Medulla oblongata (tissue), 1 donor: ENCODE measurements around the gene ZNF615.
A peak's percentile ranks its signal among the peaks of the same experiment; 100 is the strongest.
"Not testable (repeated sequence)": the region's sequence is repeated elsewhere in the genome, so short reads cannot be mapped to it uniquely, and the experiment has no call there.

Experiments
- DNase-seq: peaks from one replicate; pipeline ENCODE4 v3.0.0-alpha.2; 2015; ENCODE audit errors: extremely low spot score

ZNF615 gene

GRCh38 chr19:51980116-51980736, 27.8 kb downstream of the ZNF615 start:
- no peak for DNase-seq

- no peak for DNase-seq
Measured at GRCh38 chr19:51978882-51979281, 29.1 kb downstream of the ZNF615 start.

GRCh38 chr19:51977346-51977745, 30.7 kb downstream of the ZNF615 start:
- DNase-seq, result no peak

- no peak for DNase-seq
Measured at GRCh38 chr19:51976852-51977251, 31.2 kb downstream of the ZNF615 start.

- not testable (repeated sequence) for DNase-seq
Measured at GRCh38 chr19:51975787-51976186, 32.2 kb downstream of the ZNF615 start.

- no peak for DNase-seq
Measured at GRCh38 chr19:51971624-51972023, 36.4 kb downstream of the ZNF615 start.

- DNase-seq, result no peak
Measured at GRCh38 chr19:51970718-51971117, 37.3 kb downstream of the ZNF615 start.

GRCh38 chr19:51965583-51965982, 42.4 kb downstream of the ZNF615 start:
- DNase-seq, result no peak

- not testable (repeated sequence) for DNase-seq
Measured at GRCh38 chr19:51960621-51961233, 47.3 kb downstream of the ZNF615 start.

- no peak for DNase-seq
Measured at GRCh38 chr19:51959791-51960190, 48.2 kb downstream of the ZNF615 start.

GRCh38 chr19:51957846-51958245, 50.2 kb downstream of the ZNF615 start:
- DNase-seq, result not testable (repeated sequence)

- DNase-seq, result peak; percentile 42
Measured at GRCh38 chr19:51948975-51949374, 59.0 kb downstream of the ZNF615 start.

- DNase-seq, result no peak
Measured at GRCh38 chr19:51946602-51947001, 61.4 kb downstream of the ZNF615 start.

GRCh38 chr19:51944798-51945552, 63.0 kb downstream of the ZNF615 start:
- no peak for DNase-seq
